GM21390 (cell line): Measurements from ENCODE around the gene LDLRAD3.

Experiments
- ATAC-seq: cut with Tn5 transposase; IDR thresholded peaks from one replicate; pipeline ENCODE4 v1.9.1; 2021; ENCODE audit not compliant: unreplicated experiment

The LDLRAD3 gene

GRCh38 chr11:36261094-36261493 is 317.2 kb downstream of the LDLRAD3 start:
- ATAC-seq = no peak

DNA sequence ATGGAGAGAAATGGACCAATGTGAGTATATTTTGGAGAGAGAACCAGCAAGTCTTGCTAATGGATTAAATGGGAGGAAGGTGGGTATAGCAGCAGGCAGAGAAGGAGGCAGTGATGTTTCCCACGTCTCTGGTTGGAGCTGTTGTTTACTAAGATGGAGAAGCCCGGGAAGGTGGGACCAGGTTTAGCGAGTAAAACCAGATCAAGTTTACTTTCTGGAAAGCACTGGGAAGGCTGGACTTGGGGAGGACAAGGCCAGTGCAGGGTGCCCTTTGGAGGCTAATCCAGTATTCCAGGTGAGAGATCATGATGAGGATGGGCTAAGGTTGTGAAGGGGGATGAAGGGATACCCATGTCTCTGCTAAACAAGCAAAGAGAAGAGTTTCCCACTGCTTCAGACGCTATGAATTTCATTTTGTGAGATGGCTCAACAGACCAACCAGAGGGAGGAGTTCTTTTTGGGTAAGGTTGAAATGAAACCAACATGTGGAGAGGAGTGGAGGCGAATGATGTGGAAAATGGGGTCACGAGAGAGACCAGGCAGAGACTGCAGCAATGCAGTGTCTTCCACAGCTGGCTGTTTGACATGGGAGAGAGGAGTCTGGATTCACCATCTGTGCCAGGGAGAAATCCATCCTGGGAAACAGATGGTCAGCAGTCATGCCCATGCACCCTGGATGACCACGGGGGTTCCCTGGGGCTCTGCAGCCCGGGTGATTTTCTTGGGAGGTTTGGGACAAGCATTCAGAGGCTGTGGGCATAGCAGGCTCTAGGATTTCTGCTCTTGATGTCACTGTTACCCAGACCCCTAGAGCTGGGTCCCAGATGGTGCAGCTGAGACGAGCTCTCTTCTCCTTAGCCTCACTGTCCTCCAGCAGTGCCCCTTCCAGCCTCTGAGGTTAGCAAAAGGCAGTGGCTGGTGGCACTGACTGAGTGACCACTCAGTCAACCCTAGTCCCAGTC is 320.4 kb downstream of the LDLRAD3 start:
- ATAC-seq = no peak

DNA sequence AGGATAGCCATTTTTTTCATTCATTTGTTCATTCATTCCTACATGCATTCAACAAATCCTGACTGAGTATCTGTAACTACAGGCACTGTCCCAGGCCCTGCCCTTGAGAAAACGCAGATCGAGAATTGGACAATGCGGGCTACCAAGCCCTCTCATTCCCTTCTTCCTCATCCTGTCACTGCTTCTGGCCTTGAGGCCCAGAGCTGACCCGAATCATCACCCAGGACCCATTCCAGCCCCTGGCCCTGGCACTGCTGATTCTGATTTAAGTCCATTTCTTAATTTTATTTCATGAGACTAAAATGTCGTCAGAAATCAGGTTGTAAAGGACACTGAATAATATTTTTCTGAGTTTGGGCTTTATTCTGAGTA is 321.1 kb downstream of the LDLRAD3 start:
- no peak for ATAC-seq

DNA sequence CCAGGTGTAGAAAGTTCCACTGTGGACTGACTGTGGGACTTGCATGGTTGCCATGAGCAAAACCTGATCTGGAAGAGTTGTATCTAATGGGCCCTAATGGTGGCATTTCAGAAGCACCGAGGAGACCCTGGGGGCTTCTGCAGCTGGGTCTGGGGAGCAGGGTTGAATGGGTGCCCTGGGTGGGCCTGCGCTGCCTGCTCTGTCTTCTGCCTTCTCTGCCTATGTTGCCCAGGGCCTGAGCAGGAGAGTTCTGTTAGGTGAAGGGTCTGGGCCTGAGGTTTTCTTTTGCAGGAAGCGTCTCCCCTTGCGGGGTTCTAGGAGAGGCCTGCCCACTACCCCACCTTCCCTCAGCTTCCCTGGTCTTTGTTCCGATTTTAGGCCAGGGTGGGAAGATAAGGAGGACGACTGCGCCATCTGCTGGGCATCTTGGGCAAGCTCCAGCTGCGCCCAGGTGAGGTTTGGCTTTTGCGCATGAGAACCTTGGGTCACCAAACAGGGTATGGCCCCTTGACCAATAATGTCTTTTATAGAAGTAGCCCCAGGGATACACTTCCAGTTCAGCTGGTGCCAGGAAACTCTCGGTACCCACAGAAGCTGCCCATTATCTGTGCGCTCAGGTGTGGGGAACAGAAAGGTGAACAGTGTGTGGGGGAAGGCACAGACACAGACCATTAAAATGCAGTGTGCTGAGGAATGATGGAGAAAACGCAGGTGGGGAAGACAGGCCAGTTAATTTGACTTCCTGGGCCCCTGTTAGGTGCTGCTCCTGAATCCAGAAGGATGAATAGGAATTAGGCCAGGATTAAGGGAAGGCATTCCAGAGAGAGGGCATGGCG is 322.1 kb downstream of the LDLRAD3 start:
- ATAC-seq = no peak

DNA sequence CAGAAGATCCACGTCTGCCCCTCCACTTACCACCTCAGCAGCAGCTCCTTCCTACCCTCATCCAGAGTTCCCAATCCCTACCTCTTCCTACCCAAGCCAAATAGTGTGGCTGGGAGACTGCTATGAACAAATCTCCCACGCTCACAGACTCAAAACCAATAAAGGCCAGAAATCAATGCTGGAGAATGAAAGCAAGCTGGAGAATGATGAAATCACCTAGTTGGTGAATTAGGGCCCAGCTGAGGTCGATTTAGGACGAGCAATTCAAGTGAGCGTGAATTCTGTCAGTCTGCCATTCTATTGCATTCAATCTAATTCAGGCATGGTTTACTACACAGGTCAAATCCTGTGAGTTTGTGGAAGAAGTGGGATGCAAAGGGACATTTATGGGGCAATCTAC is 322.9 kb downstream of the LDLRAD3 start:
- no peak for ATAC-seq

GRCh38 chr11:36268337-36268985 is 324.6 kb downstream of the LDLRAD3 start:
- ATAC-seq = no peak

DNA sequence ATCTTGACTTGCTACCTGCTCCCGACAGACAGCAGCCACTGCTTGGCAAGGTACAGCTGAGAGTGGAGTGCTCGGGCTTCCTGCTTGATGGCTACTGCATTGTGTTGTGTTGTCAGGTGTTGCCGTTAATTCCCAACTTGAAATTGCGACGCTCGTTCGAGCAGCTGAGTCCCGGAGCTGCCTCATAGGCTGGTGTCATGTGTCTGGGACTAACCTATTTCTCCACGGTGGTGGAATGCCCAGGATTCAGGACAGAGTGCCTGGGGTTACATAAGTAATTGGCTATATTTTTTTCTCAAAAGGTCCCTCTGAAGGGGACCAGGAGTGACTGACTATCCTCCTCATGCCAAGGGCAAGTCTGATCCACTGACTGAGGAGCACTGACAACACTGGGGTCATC is 326.8 kb downstream of the LDLRAD3 start:
- ATAC-seq = no peak

- no peak for ATAC-seq
Observed at GRCh38 chr11:36271794-36272407, 328.0 kb downstream of the LDLRAD3 start.

GRCh38 chr11:36273110-36273509 is 329.2 kb downstream of the LDLRAD3 start:
- no peak for ATAC-seq

GRCh38 chr11:36274414-36274813 is 330.6 kb downstream of the LDLRAD3 start:
- no peak for ATAC-seq

- no peak for ATAC-seq
Observed at GRCh38 chr11:36278531-36279282, 334.8 kb downstream of the LDLRAD3 start.

- ATAC-seq = no peak
Observed at GRCh38 chr11:36280531-36280930, 336.7 kb downstream of the LDLRAD3 start.
